Measurements from ENCODE around the gene TM9SF2.
A peak's percentile ranks its signal among the peaks of the same experiment; 100 is the strongest.

TM9SF2 gene

GRCh38 chr13:99577934-99578917 lies 77.0 kb downstream of the TM9SF2 start:
- DNase-seq (ENCODE audit: low spot score), result no peak

- DNase-seq (ENCODE audit: low spot score), result no peak
Measured at GRCh38 chr13:99580500-99581268, 79.4 kb downstream of the TM9SF2 start.

DNA sequence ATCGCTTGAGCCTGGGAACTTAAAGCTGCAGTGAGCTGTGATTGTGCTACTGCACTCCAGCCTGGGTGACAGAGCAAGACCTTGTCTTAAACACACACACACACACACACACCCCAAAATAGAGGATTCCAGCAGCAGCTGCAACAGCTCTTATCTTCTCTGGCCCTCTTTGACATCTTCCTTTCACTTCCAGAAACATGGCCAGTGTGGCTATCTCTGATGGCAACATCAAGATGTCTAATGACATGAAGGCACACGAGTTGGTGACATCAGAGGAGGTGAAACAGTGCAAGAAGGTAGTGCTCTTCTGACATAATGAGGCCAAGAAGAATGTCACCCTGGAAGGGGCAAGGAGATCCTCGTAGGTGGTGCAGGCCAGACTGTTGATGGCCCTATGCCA lies 81.2 kb downstream of the TM9SF2 start:
- no peak for DNase-seq (ENCODE audit: low spot score)

GRCh38 chr13:99585609-99586008 lies 84.3 kb downstream of the TM9SF2 start:
- DNase-seq (ENCODE audit: low spot score), result no peak

DNA sequence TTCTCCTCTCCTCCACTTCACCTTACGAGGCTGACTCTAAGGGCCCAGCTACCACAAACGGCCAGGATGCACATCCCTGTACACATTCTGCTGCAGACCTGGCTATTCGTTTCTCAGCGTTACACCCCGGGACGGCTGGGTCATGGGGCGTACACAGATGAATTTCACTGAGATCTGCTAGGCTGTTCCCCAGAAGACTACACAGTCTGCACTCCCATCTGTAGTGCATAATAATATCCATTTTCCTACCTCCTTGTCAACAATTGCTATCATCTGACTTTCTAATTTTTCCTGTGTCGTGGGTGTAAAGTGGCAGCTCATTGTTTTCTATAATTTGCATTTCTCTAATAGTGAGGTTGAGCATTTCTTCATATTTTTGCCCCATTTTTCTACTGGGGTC lies 85.7 kb downstream of the TM9SF2 start:
- no peak for DNase-seq (ENCODE audit: low spot score)

DNA sequence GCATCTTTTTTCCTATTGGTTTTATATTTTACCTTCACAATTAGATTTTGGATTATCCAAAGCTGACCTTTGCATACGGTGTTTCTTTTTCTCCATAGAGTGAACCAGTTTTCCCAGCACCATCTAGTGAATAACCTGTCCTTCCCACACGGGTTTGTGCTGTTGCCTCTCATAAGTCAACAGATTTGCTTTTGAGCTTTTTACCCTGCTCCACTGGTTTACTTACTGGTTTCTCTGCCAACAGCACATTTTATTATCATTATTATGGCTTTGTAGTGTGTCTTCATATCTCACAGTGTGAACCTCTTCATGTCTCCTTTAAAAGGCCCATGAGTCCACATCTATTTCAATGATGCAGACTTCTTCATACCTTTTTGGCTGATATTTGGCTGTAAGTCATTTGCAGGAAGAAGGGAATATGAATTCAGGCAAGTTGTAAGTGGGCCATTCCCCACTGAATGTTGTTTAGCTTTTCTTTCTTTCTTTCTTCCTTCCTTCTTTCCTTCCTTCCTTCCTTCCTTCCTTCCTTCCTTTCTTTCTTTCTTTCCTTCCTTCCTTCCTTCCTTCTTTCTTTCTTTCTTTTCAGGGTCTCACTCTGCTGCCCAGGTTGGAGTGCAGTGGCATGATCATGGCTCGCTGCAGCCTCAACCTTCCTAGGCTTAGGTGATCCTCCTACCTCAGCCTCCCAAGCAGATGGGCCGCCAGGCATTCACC lies 86.8 kb downstream of the TM9SF2 start:
- no peak for DNase-seq (ENCODE audit: low spot score)

DNA sequence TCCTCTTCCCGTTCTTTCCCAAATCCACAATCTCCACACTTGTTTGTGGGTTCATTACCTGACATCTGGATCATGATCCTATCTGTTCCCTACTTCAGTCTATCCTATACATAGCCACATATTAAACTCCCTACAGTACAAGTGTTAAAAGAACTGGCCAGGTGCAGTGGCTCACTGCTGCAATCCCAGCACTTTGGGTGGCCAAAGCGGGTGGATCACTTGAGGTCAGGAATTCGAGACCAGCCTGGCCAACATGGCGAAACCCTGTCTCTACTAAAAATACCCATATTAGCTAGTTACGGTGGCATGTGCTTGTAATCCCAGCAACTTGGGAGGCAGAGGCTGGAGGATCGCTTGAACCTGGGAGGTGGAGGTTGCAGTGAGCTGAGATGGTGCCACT lies 88.3 kb downstream of the TM9SF2 start:
- no peak for DNase-seq (ENCODE audit: low spot score)

DNA sequence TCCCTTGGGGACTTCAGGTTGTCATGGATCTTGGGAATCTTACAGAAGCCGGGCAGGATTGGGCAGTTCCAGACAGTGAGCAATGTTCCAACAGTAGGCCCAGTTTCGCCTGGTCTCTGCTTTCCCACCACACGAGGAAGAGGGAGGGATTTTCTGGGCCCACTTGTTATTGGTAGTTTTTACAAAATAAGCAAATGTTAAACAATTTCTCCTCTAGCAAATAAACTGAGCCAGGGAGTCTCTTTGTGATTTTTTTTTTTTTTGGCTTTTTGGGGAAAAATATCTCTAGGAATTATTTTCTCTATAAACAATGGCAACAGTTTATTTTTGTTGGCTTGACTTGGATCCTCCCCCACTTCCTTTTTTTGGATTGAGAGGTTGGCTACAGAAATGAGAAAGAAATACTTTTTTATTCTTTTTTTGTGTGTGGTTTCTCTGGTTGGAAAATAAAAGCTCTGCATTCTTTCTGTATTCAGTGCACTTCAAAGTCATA lies 89.3 kb downstream of the TM9SF2 start:
- no peak for DNase-seq (ENCODE audit: low spot score)

DNA sequence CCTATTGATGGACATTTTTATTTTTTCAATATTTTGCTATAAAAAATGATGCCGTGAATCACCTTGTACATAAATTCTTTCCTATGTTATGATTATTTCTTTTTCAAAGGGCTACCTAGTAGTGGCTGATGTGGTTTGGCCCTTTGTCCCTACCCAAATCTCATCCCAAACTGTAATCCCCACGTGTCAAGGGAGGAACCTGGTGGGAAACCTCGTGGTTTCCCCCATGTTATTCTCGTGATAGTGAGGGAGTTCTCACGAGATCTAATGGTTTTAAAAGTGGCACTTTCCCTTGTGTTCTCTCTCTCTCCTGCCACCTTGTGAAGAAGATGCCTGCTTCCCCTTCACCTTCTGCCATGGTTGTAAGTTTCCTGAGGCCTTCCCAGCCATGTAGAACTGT lies 94.9 kb downstream of the TM9SF2 start:
- no peak for DNase-seq (ENCODE audit: low spot score)

- DNase-seq (ENCODE audit: low spot score), result no peak
Measured at GRCh38 chr13:99600318-99600717, 99.0 kb downstream of the TM9SF2 start.

DNA sequence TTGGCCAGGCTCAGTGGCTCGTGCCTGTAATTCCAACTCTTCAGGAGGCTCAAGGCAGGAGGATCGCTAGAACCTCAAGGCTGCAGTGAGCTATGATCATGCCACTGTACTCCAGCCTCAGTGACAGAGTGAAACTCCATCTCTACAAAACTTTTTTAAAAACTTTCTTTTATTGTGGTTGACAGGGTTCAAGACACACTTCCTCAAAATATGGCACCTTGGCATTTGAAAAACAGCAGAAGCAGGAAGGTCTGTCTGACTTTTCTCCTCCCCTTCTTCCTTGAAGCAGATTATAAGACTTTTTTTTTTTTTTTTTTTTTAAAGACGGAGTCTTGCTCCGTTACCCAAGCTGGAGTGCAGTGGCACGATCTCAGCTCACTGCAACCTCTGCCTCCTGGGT lies 100.3 kb downstream of the TM9SF2 start:
- no peak for DNase-seq (ENCODE audit: low spot score)

GRCh38 chr13:99604636-99605035 lies 103.4 kb downstream of the TM9SF2 start:
- DNase-seq (ENCODE audit: low spot score), result no peak

DNA sequence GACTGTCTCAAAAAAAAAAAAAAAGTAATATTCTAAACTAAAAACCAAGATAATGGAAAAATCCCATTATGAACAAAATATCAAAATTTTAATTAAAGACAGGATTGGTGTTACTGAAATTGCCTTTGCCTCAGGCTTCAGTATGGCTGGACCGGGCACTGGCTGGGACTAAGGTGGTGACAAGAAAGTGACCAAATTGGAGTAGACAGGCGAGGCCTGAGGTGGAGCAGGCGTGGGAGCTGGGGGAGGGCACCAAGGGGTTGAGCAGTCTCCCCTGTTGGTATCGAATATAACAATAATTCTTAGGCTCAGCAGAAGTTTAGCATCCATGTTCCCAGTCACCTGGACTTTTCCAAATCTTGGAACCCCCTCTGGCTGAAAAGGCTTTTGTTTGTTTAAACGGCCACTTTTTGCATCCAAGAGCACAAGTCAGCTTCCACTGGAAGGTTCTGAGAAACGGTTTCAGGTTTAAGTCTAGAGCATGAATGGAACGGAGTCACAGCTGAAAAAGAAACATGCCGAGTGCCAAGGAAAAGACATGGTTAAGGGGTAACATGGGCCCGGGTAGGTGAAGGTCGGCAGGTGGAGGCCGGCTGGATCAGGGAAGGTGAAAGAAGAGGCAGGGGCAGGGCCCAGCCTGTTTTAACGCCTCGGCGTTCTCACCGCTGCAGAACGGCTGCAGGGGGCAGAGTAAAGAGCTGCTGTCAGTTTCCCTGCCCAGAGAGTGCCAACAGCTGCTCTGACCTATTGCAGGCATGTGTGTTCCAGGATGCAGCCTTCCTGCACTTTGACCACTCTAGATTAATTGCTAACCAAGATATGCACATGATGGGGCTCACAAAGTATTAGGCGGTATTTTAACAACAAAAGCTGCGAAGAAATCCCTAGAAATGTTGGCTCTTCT lies 104.4 kb downstream of the TM9SF2 start:
- DNase-seq (ENCODE audit: low spot score), result peak; percentile 50

DNA sequence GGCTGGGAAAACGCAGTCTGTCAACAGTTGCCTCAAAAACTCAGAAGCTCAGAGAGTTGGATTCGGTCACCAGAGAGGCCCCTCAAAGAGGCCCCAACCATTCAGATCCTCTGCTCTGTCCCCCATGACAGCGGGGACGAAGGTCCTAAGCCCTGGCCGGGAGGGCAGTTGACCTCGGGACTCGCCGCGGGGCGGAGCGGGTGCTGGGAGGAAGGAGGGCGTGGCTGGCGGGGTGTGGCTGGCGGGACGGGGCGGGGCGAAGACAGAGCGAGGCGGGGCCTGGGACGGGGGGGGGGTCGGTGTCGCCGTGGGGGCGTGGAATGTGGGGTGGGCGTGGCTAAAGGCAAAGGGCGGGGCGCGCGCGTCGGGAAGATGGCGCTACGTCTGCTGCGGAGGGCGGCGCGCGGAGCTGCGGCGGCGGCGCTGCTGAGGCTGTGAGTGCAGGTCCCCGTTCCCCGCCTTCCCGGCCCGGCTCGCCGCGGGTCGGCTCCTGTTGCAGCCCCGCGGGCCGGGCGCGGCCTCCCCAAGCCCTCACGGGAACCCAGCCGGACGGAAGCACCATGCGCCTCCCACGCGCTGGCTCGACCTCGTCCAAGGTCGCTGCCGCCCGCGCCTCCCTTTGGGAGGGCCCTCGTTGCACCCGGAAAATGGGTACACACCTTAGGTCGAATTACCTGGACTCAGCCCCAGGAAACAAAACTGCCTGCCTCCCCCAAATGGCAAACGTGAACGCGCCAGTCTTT lies 105.2 kb downstream of the TM9SF2 start, which contains the start of gene CLYBL:
Gene CLYBL (plus strand): TSS at position 367 of the 743 bp plus-strand sequence.
- peak; percentile 73 for DNase-seq (ENCODE audit: low spot score)

GRCh38 chr13:99608345-99608744 lies 107.1 kb downstream of the TM9SF2 start:
- no peak for DNase-seq (ENCODE audit: low spot score)

GRCh38 chr13:99610702-99611289 lies 109.5 kb downstream of the TM9SF2 start:
- DNase-seq (ENCODE audit: low spot score), result peak; percentile 21

Data from SK-N-DZ (cell line).